Measurements from ENCODE around the gene AGA.

DNA sequence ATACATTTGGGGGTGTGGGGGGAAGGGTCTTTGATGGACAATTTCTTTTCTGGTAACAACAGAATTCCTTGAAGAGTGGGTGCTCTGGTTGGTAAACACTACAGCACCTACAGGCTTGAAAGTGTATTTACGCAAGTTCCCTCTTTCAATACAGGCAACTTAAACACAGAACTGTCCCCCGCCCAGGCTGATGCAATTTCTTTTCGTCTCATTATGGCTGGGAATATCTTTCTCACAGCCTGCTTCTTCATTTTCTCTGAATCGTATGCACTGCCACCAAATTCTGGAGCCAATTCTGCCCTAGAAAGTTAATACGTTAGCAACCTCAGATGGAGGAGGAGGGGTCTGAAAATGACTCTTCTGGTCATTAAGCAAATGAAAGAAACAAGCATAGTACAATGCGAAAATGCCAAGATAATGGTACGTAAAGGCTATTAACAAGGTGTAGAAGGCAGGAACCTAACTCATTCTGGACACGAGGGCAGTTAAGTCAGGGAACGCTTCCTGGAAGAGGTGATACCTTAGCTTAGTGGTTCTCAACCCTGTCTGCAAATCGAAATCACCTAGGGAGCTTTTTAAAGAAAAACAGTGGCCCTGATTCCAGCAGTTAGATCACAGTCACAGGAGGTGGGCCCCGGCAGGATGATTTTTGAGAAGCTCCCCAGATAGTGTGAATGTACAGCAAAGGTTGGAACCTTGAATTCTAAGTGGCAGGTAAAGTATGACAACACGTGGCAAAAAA lies 1.0 kb downstream of the AGA start:
- TF ChIP-seq, protein P1, sequence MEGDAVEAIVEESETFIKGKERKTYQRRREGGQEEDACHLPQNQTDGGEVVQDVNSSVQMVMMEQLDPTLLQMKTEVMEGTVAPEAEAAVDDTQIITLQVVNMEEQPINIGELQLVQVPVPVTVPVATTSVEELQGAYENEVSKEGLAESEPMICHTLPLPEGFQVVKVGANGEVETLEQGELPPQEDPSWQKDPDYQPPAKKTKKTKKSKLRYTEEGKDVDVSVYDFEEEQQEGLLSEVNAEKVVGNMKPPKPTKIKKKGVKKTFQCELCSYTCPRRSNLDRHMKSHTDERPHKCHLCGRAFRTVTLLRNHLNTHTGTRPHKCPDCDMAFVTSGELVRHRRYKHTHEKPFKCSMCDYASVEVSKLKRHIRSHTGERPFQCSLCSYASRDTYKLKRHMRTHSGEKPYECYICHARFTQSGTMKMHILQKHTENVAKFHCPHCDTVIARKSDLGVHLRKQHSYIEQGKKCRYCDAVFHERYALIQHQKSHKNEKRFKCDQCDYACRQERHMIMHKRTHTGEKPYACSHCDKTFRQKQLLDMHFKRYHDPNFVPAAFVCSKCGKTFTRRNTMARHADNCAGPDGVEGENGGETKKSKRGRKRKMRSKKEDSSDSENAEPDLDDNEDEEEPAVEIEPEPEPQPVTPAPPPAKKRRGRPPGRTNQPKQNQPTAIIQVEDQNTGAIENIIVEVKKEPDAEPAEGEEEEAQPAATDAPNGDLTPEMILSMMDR (conservative IDR thresholded peaks at IDR 0.05; ENCODE audit: low read length): peak; percentile 48
- no peak for TF ChIP-seq EZH2phosphoT487 (IDR thresholded peaks at IDR 0.05; ENCODE audit: borderline replicate concordance)
